HG02884 (cell line): ENCODE data around the gene CDK17.
"Not testable (repeated sequence)": the region's sequence is repeated elsewhere in the genome, so short reads cannot be mapped to it uniquely, and the experiment has no call there.

ENCODE experiments used
- ATAC-seq: cut with Tn5 transposase; IDR thresholded peaks from one replicate; pipeline ENCODE4 v1.9.1; 2021; ENCODE audit warnings: mild to moderate bottlenecking, moderate library complexity; ENCODE audit not compliant: unreplicated experiment

The CDK17 gene

DNA sequence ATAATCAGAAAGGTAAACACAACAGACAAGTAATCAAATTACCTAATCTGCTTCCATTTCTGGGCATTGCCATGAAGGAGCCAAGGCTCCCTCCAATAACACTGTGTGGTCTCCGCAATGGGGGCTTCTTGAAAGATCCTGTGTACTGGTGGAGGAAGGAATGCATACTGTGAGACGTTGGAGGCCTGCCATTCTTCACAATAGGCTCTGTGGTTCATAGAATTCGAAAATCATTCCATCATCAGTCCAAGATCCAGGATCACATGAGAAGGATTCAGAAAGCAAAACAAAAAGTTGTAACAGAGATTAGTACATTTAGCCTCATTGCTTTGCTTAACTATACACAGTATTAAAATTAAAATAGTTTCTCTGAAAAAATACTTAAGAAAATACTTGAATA, 76.3 kb downstream of the CDK17 start:
- ATAC-seq, result no peak

GRCh38 chr12:96322720-96323119, 77.5 kb downstream of the CDK17 start:
- ATAC-seq, result no peak

DNA sequence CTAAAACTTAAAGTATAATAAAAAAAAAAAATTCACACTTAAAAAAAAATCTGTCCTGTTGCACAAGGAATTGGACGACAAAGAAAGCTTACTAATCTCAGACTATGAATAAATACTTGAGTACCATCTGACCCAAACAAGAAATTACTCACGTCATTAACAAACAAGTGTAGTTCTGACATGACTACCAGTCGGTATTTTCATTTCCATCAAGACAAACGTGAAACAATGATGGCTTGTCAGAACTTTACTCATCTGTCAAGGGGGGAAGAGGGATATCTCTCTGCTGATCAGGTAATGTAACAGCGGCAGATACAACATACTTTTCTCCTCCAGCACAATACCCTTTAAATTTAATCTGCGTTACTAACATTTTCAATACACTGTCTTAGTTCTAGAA, 78.3 kb downstream of the CDK17 start:
- ATAC-seq, result no peak

GRCh38 chr12:96317801-96318200, 82.4 kb downstream of the CDK17 start:
- not testable (repeated sequence) for ATAC-seq

DNA sequence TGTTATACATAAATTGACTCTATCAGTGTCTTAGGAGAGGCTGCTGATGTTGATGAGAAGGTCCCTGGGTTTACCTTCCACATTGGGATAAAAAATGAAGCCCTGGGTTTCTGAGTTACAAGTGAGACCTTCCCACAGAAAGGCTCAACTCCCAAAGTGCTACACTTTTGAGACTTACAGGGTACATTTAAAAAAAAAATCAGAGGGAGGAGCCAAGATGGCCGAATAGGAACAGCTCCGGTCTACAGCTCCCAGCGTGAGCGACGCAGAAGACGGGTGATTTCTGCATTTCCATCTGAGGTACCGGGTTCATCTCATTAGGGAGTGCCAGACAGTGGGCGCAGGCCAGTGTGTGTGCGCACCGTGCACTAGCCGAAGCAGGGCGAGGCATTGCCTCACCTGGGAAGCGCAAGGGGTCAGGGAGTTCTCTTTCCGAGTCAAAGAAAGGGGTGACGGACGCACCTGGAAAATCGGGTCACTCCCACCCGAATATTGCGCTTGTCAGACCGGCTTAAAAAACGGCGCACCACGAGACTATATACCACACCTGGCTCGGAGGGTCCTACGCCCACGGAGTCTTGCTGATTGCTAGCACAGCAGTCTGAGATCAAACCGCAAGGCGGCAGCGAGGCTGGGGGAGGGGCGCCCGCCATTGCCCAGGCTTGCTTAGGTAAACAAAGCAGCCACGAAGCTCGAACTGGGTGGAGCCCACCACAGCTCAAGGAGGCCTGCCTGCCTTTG, 84.3 kb downstream of the CDK17 start:
- not testable (repeated sequence) for ATAC-seq

GRCh38 chr12:96314723-96315122, 85.5 kb downstream of the CDK17 start:
- ATAC-seq, result no peak

DNA sequence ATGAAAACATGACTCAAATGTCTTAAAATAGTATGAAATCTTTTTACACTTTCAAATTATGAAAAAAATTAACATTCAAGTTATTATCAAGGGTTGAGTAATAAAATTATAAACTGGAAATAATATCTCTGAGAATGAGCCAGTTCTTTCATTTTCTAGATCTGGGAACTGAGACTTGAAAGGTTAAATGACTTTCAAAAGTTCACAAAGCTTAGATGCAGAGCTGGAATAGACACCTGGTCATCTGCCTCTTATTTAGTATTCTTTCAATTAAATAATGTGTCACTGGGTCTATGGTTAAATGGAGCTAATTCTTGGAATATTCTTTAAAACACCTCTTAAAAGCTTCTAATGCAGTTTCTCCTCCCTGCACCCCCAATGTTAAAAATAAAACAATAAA, 86.6 kb downstream of the CDK17 start:
- ATAC-seq, result no peak

DNA sequence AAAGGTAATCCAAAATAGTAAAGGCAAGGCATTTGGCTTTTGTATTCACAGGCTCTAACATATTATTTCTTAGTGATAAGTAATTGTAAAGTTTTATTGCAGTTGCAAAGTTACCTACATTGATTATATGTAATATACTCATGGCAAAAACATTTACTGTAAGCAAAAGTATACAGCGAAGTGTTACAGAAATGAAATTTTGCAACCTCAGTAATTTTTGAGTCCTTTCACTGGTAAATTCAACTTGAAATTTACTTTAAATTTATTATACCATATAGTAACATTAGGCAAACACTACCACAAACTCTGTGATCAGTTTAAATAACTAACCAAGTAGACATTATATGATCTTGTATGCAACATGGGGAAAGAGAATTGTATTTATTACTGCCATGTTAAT, 89.0 kb downstream of the CDK17 start:
- no peak for ATAC-seq

DNA sequence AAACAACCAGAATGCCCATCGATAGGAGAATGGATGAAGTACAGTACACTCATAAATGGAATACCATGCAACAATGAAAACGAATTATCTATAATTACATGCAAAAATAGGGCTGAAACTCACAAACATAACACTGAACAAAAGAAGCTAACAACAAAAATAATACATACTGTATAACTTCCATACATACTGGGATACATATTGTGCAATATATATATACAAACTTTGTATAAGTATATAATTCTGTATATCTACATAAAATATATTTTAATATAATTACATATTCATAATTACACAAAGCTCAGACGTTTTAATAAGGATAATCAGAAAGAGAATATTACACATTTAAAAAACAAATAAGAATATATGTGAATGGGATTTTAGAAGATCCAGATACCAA, 90.2 kb downstream of the CDK17 start:
- no peak for ATAC-seq

DNA sequence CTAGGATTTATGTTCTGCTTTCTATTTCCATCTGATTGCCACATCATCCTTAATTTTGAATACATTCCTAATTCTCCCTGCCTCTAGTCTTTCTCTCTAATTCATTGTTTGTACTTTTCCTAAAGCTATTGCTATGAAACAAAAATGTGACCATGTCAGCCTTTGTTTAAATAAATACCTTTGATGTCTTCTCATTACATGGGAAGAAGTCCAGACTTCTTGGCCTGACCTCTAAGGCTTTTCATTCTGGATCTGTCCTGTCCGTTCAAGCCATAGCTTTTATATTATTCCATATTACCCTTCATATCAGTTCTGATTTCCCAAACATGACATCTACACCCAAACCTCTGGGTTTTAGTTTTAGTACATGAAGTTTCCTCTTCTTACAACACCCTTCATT, 91.4 kb downstream of the CDK17 start:
- ATAC-seq, result no peak

GRCh38 chr12:96305665-96306064, 94.6 kb downstream of the CDK17 start:
- ATAC-seq, result no peak

- ATAC-seq, result no peak
These were observed 96.6 kb downstream of the CDK17 start for GRCh38 chr12:96303653-96304052.

DNA sequence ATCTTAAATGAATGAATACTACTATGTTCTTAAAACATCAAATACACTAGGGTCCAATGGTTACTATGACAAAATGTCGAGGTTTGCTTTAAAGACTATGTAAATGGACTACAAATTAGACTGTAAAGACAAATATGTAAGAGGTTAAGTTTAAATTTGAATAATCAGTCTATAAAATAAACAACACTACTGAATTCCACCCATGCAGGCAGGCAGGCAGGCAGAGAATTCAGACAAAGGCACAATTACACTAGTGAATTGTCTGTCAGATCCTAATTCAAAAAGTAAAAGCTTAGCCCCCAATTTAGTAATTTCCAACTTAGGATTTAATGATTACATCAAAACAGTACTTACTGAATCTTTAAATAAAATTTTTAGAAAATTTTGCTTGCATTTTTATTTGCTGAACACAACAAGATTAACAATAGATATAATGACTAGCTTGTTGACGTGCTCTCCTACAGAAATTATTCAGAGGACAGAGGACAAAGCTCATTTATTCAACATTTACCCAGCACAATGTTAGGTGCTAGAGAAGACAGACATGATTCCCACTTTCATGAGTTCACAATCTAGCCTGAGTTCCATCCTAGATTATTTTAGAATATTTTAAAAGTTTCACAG, 97.4 kb downstream of the CDK17 start:
- no peak for ATAC-seq

- no peak for ATAC-seq
These were observed 98.5 kb downstream of the CDK17 start for GRCh38 chr12:96301732-96302131.

- ATAC-seq, result no peak
These were observed 100.2 kb downstream of the CDK17 start for GRCh38 chr12:96300064-96300463.

DNA sequence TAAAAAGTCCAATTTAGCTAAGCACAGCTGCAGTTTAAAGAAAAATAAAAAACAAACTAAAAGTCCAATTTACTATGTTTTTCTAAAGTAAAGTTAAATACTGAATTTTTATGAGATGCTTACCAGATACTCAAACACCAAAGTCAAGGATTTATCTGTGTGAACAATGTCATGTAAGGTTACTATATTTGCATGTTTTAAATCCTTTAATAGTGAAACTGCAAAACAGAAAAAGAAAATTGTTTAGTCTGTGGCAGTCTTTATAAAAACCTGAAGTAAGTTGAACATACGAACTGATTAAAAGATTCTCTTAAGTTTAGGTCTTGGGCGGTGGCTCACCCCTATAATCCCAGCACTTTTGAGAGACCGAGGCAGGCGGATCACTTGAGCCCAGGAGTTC, 102.7 kb downstream of the CDK17 start:
- ATAC-seq, result no peak

DNA sequence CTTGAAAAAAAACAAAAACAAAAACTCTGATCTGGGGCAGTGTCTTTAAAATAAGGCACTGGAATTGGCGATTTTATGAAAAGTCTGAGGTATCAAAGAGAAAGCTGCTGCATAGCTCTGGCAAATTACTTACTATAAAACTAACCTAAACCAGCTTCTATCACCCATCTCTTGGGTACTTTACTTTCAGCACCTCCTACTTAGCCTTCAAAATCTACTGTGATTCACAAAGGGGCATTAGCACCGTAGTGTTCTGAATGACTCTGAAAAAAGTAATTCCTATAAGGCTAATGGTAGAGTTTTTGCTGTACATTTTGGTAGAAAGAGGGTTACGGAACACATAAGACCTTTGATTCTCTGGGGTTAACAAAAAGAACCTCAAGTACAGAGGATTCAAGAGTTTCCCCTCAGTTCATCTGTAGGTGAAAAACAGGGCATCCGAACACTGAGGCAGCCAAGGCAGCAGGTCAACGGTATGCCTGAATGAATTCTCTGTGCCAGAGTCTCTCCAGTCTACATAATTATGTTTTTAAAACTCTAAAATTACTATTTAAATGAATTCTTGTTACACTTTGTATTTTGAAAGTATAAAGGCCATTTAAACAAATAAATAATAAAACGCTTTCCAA, 104.6 kb downstream of the CDK17 start:
- no peak for ATAC-seq

DNA sequence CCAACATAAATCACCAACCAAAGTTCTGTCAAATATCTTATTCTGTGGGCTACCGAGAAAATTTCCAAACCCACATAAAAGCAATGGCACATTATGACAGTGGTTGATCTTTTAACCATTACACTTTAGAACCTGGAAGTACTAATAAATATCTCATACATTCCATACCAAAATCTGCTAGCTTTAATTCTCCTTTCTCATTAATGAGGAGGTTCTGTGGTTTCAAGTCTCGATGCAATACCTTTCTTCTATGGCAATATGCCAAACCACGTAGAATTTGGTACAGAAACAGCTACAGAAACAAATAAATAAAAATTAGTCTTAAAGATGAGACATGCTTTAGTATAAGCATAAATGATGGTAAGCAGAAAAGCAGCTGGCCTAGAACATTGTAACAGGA, 105.4 kb downstream of the CDK17 start:
- no peak for ATAC-seq

DNA sequence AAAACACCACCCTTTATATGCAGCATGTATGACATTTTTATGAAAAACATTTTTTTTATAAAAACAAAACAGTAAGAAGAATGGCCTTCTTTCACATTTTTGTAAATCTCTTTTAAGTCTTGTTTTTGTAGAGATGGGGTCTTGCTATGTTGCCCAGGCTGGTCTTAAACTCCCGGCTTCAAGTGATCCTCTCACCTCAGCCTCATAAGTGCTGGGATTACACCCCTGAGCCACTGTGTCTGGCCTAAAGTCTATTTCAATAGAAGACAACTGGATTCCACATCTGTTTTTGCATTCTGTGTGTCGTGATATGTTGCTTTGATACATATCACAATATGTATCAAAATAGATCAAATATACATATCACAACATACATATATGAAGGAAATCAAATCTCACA, 107.1 kb downstream of the CDK17 start:
- no peak for ATAC-seq

GRCh38 chr12:96289067-96289466, 111.2 kb downstream of the CDK17 start:
- ATAC-seq, result no peak

GRCh38 chr12:96285158-96285557, 115.1 kb downstream of the CDK17 start:
- no peak for ATAC-seq

- ATAC-seq, result peak; percentile 84
These were observed 125.9 kb downstream of the CDK17 start for GRCh38 chr12:96274331-96274730.
